Measurements from ENCODE around the gene SLC9C2. TPM values are rescaled to one million over a fixed set of nuclear protein-coding genes. Genes with fewer than 3 reads are reported as not detected.

Gene SLC9C2
- total RNA-seq, 1 donor from 2014 or later: 0.54 TPM

DNA sequence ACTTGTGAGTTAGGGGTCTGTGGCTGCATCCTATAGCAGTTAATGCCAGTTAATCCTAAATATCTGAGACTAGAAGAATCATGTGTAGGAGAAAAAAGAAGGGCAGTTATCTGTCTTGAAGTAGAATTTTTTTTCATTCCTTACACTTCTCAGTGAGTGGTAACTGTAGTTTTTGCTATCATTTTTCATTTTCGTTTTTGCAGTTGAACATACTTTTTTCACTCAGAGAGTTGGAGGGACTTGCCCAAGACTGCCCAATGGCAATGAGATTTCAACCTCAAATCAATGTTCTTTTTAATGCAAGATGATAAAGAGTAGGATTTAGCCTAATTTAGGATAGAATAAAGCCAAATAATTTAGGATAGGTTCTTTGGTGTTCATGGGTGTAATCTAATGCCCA is 120.2 kb downstream of the SLC9C2 start:
- H3K4me3 Mint-ChIP-seq (ENCODE audit: unreplicated experiment): no peak overlapping the region
- no peaks in the 10 kb centered on the region for H3K9me3 ChIP-seq (ENCODE audit: insufficient read depth, low read depth, low read length)
- DNase-seq (ENCODE audit: low read depth): no peak
- no peak overlapping the region for H3K4me2 ChIP-seq (ENCODE audit: low read length)
- H3K27me3 Mint-ChIP-seq (ENCODE audit: low read depth, unreplicated experiment): no peaks in the 10 kb centered on the region
- H3K4me1 Mint-ChIP-seq (ENCODE audit: low read depth, unreplicated experiment): peaks cover 9% of the 10 kb centered on the region
- TF ChIP-seq, protein P1, sequence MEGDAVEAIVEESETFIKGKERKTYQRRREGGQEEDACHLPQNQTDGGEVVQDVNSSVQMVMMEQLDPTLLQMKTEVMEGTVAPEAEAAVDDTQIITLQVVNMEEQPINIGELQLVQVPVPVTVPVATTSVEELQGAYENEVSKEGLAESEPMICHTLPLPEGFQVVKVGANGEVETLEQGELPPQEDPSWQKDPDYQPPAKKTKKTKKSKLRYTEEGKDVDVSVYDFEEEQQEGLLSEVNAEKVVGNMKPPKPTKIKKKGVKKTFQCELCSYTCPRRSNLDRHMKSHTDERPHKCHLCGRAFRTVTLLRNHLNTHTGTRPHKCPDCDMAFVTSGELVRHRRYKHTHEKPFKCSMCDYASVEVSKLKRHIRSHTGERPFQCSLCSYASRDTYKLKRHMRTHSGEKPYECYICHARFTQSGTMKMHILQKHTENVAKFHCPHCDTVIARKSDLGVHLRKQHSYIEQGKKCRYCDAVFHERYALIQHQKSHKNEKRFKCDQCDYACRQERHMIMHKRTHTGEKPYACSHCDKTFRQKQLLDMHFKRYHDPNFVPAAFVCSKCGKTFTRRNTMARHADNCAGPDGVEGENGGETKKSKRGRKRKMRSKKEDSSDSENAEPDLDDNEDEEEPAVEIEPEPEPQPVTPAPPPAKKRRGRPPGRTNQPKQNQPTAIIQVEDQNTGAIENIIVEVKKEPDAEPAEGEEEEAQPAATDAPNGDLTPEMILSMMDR (IDR thresholded peaks at IDR 0.05; ENCODE audit: insufficient read depth, low read depth, low read length): no peak
- TF ChIP-seq EZH2 (IDR thresholded peaks at IDR 0.05; ENCODE audit: insufficient read depth, low read length): no peak
- FAIRE-seq: no peak
- peaks cover 57% of the 10 kb centered on the region for H4K20me1 ChIP-seq (ENCODE audit: insufficient read depth, low read length)
- no peak overlapping the region for H3K9ac ChIP-seq (ENCODE audit: low read length)
- no peaks in the 10 kb centered on the region for H3K9me3 Mint-ChIP-seq (ENCODE audit: unreplicated experiment)
- peaks cover 13% of the 10 kb centered on the region for H3K4me1 ChIP-seq (ENCODE audit: insufficient read depth, low read length)
- H3K79me2 ChIP-seq (ENCODE audit: insufficient read depth, low read length): peaks cover 50% of the 10 kb centered on the region
- no peak overlapping the region for H3K27ac Mint-ChIP-seq (ENCODE audit: unreplicated experiment)
- no peak overlapping the region for H3K27ac ChIP-seq (ENCODE audit: low read depth, low read length)
- H3K36me3 Mint-ChIP-seq (ENCODE audit: low read depth, unreplicated experiment): peaks cover 22% of the 10 kb centered on the region
- no peak overlapping the region for H3K4me3 ChIP-seq (ENCODE audit: insufficient read depth, low read depth, low read length)
- no peaks in the 10 kb centered on the region for H3K27me3 ChIP-seq (ENCODE audit: insufficient read depth, low read length)
- H2AFZ ChIP-seq (ENCODE audit: low read depth, low read length): no peak overlapping the region
- H3K36me3 ChIP-seq (ENCODE audit: insufficient read depth, low read length): peaks cover 70% of the 10 kb centered on the region

DNA sequence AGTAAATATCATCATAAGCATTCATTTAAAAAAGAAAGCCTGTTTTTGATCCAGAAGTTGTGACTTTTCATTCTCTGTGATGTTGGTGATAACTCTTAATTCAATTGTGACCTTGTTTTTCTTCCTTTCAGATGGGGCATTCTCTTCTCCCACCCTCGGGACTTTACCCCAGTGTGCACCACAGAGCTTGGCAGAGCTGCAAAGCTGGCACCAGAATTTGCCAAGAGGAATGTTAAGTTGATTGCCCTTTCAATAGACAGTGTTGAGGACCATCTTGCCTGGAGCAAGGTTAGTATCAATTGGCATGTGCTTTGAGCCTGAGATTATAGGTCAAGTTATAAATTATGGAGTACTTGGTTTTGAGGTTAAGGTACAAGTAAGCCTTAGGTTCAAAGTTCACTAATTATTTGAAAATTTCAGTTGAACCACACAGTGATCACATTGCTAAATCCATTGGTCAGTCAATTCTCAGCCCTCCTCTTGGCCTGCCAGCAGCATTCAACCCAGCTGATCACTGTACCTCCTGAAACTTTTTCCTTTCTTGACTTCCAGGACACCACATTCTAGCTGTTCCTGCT is 121.6 kb downstream of the SLC9C2 start:
- H3K36me3 ChIP-seq (ENCODE audit: insufficient read depth, low read length): peaks cover 56% of the 10 kb centered on the region
- no peaks in the 10 kb centered on the region for H3K27me3 Mint-ChIP-seq (ENCODE audit: low read depth, unreplicated experiment)

DNA sequence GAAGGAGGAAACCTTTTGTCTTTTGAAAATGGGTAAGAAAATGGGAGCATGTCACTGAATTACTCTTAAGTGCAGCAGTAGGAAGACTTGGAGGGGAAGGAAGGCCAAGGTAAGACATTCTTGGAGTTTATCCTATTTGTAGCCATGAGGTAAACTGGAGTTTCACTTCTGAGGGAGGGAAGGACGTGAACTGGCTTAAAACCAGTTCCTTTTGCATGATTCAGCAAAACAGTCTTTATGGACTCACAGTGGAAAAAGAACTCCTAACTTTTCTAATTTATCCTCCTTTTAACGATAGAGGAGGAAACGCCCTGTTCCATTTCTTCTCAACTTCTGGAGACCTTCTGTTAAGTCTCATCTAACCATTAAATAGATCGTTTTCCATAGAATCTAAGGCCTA is 123.2 kb downstream of the SLC9C2 start:
- FAIRE-seq: no peak
- peak overlapping the region; percentile 85 for H3K4me3 ChIP-seq (ENCODE audit: insufficient read depth, low read depth, low read length)

More for the DNA sequence above, 121.6 kb downstream of the SLC9C2 start:
- Histone ChIP-seq H4K20me1 (ENCODE audit: insufficient read depth, low read length) (peaks cover 59% of the 10 kb centered on the region), H2AFZ (ENCODE audit: low read depth, low read length) (no peak overlapping the region), H3K79me2 (ENCODE audit: insufficient read depth, low read length) (peaks cover 60% of the 10 kb centered on the region), H3K4me1 (ENCODE audit: insufficient read depth, low read length) (peaks cover 14% of the 10 kb centered on the region), H3K9ac (ENCODE audit: low read length) (no peak overlapping the region), H3K4me2 (ENCODE audit: low read length) (no peak overlapping the region), H3K9me3 (ENCODE audit: insufficient read depth, low read depth, low read length) (no peaks in the 10 kb centered on the region), H3K4me3 (ENCODE audit: insufficient read depth, low read depth, low read length) (no peak overlapping the region), H3K27me3 (ENCODE audit: insufficient read depth, low read length) (no peaks in the 10 kb centered on the region), H3K27ac (ENCODE audit: low read depth, low read length) (no peak overlapping the region)
- Mint-ChIP-seq H3K27ac (ENCODE audit: unreplicated experiment) (no peak overlapping the region), H3K9me3 (ENCODE audit: unreplicated experiment) (no peaks in the 10 kb centered on the region), H3K36me3 (ENCODE audit: low read depth, unreplicated experiment) (peaks cover 16% of the 10 kb centered on the region), H3K4me3 (ENCODE audit: unreplicated experiment) (no peak overlapping the region), H3K4me1 (ENCODE audit: low read depth, unreplicated experiment) (peaks cover 9% of the 10 kb centered on the region)
- no peak for FAIRE-seq
- DNase-seq (ENCODE audit: low read depth): no peak
- no peak for TF ChIP-seq EZH2 (IDR thresholded peaks at IDR 0.05; ENCODE audit: insufficient read depth, low read length)
- TF ChIP-seq, protein P1 (IDR thresholded peaks at IDR 0.05; ENCODE audit: insufficient read depth, low read depth, low read length): no peak

More for the DNA sequence above, 123.2 kb downstream of the SLC9C2 start:
- H3K4me3 Mint-ChIP-seq (ENCODE audit: unreplicated experiment): peak overlapping the region; percentile 97
- peak; percentile 23 for DNase-seq (ENCODE audit: low read depth)
- TF ChIP-seq EZH2 (IDR thresholded peaks at IDR 0.05; ENCODE audit: insufficient read depth, low read length): no peak
- TF ChIP-seq, protein P1 (IDR thresholded peaks at IDR 0.05; ENCODE audit: insufficient read depth, low read depth, low read length): no peak
- Histone ChIP-seq H4K20me1 (ENCODE audit: insufficient read depth, low read length) (peaks cover 55% of the 10 kb centered on the region), H3K36me3 (ENCODE audit: insufficient read depth, low read length) (peaks cover 39% of the 10 kb centered on the region), H3K4me2 (ENCODE audit: low read length) (peak overlapping the region; percentile 86), H3K27me3 (ENCODE audit: insufficient read depth, low read length) (no peaks in the 10 kb centered on the region), H3K4me1 (ENCODE audit: insufficient read depth, low read length) (peaks cover 27% of the 10 kb centered on the region), H3K79me2 (ENCODE audit: insufficient read depth, low read length) (peaks cover 75% of the 10 kb centered on the region), H2AFZ (ENCODE audit: low read depth, low read length) (no peak overlapping the region), H3K9me3 (ENCODE audit: insufficient read depth, low read depth, low read length) (no peaks in the 10 kb centered on the region), H3K27ac (ENCODE audit: low read depth, low read length) (no peak overlapping the region), H3K9ac (ENCODE audit: low read length) (peak overlapping the region; percentile 97)
- peaks cover 21% of the 10 kb centered on the region for H3K4me1 Mint-ChIP-seq (ENCODE audit: low read depth, unreplicated experiment)
- no peaks in the 10 kb centered on the region for H3K27me3 Mint-ChIP-seq (ENCODE audit: low read depth, unreplicated experiment)
- H3K36me3 Mint-ChIP-seq (ENCODE audit: low read depth, unreplicated experiment): peaks cover 8% of the 10 kb centered on the region
- no peaks in the 10 kb centered on the region for H3K9me3 Mint-ChIP-seq (ENCODE audit: unreplicated experiment)
- H3K27ac Mint-ChIP-seq (ENCODE audit: unreplicated experiment): peak overlapping the region; percentile 65

Data from astrocyte (in vitro differentiated cells and primary cell).